ENCODE data around the gene CA11.

- no peak for TF ChIP-seq CTCF (IDR thresholded peaks at IDR 0.05)
- no peak for TF ChIP-seq POLR2A (IDR thresholded peaks at IDR 0.05)
Measured at GRCh38 chr19:48645620-48646000, 377 bp downstream of the CA11 start.
